Measurements from ENCODE around the gene ZMYM4.
A peak's percentile ranks its signal among the peaks of the same experiment; 100 is the strongest.
"Not testable (repeated sequence)": the region's sequence is repeated elsewhere in the genome, so short reads cannot be mapped to it uniquely, and the experiment has no call there.

The ZMYM4 gene

GRCh38 chr1:35340519-35340918 is 72.0 kb downstream of the ZMYM4 start:
- Mint-ChIP-seq H3K9me3 (no peaks in the 10 kb centered on the region), H3K4me1 (peaks cover 3% of the 10 kb centered on the region), H3K27ac (no peak overlapping the region), H3K27me3 (no peaks in the 10 kb centered on the region), H3K4me3 (no peak overlapping the region)
- DNase-seq (no peak), ATAC-seq (no peak)

- H3K4me1 Mint-ChIP-seq = peaks cover 10% of the 10 kb centered on the region
- H3K27ac Mint-ChIP-seq = no peak overlapping the region
- no peak for DNase-seq
- H3K9me3 Mint-ChIP-seq = no peaks in the 10 kb centered on the region
- H3K27me3 Mint-ChIP-seq = no peaks in the 10 kb centered on the region
- H3K4me3 Mint-ChIP-seq = no peak overlapping the region
- no peak for ATAC-seq
These were observed 77.0 kb downstream of the ZMYM4 start for GRCh38 chr1:35345439-35345981.

GRCh38 chr1:35350872-35351271 is 82.4 kb downstream of the ZMYM4 start:
- H3K27me3 Mint-ChIP-seq = no peaks in the 10 kb centered on the region
- no peak overlapping the region for H3K27ac Mint-ChIP-seq
- DNase-seq (no peak), ATAC-seq (no peak)
- no peak overlapping the region for H3K4me3 Mint-ChIP-seq
- H3K9me3 Mint-ChIP-seq = no peaks in the 10 kb centered on the region
- peaks cover 4% of the 10 kb centered on the region for H3K4me1 Mint-ChIP-seq

GRCh38 chr1:35359995-35360394 is 91.5 kb downstream of the ZMYM4 start:
- no peaks in the 10 kb centered on the region for H3K27me3 Mint-ChIP-seq
- ATAC-seq = no peak
- no peaks in the 10 kb centered on the region for H3K9me3 Mint-ChIP-seq
- H3K4me1 Mint-ChIP-seq = peaks cover 7% of the 10 kb centered on the region
- no peak overlapping the region for H3K4me3 Mint-ChIP-seq
- no peak overlapping the region for H3K27ac Mint-ChIP-seq
- no peak for DNase-seq

GRCh38 chr1:35361638-35362037 is 93.1 kb downstream of the ZMYM4 start:
- no peaks in the 10 kb centered on the region for H3K9me3 Mint-ChIP-seq
- no peak overlapping the region for H3K27ac Mint-ChIP-seq
- no peaks in the 10 kb centered on the region for H3K27me3 Mint-ChIP-seq
- H3K4me1 Mint-ChIP-seq = peaks cover 7% of the 10 kb centered on the region
- DNase-seq = no peak
- no peak for ATAC-seq
- H3K4me3 Mint-ChIP-seq = no peak overlapping the region

- H3K4me3 Mint-ChIP-seq = no peak overlapping the region
- ATAC-seq = no peak
- H3K27me3 Mint-ChIP-seq = no peaks in the 10 kb centered on the region
- no peaks in the 10 kb centered on the region for H3K9me3 Mint-ChIP-seq
- peak overlapping the region in 1 of 2 donors; percentile 38 for H3K27ac Mint-ChIP-seq
- peaks cover 7% of the 10 kb centered on the region for H3K4me1 Mint-ChIP-seq
- DNase-seq = no peak
These were observed 96.2 kb downstream of the ZMYM4 start for GRCh38 chr1:35364741-35365140.

- no peaks in the 10 kb centered on the region for H3K9me3 Mint-ChIP-seq
- H3K4me1 Mint-ChIP-seq = no peaks in the 10 kb centered on the region
- ATAC-seq (no peak), DNase-seq (no peak)
- H3K27ac Mint-ChIP-seq = no peak overlapping the region
- H3K27me3 Mint-ChIP-seq = no peaks in the 10 kb centered on the region
- no peak overlapping the region for H3K4me3 Mint-ChIP-seq
These were observed 99.4 kb downstream of the ZMYM4 start for GRCh38 chr1:35367914-35368313.

- DNase-seq (no peak), ATAC-seq (no peak)
- H3K9me3 Mint-ChIP-seq = no peaks in the 10 kb centered on the region
- H3K27me3 Mint-ChIP-seq = no peaks in the 10 kb centered on the region
- no peaks in the 10 kb centered on the region for H3K4me1 Mint-ChIP-seq
- no peak overlapping the region for H3K27ac Mint-ChIP-seq
- no peak overlapping the region for H3K4me3 Mint-ChIP-seq
These were observed 101.6 kb downstream of the ZMYM4 start for GRCh38 chr1:35369922-35370671.

- Mint-ChIP-seq H3K27me3 (no peaks in the 10 kb centered on the region), H3K4me1 (no peaks in the 10 kb centered on the region), H3K4me3 (no peak overlapping the region), H3K9me3 (no peaks in the 10 kb centered on the region), H3K27ac (no peak overlapping the region)
- no peak for DNase-seq
- ATAC-seq = no peak
These were observed 103.0 kb downstream of the ZMYM4 start for GRCh38 chr1:35371506-35371905.

- no peak for ATAC-seq
- Mint-ChIP-seq H3K4me1 (no peaks in the 10 kb centered on the region), H3K27me3 (no peaks in the 10 kb centered on the region), H3K9me3 (no peaks in the 10 kb centered on the region), H3K27ac (no peak overlapping the region), H3K4me3 (no peak overlapping the region)
- DNase-seq = no peak
These were observed 109.0 kb downstream of the ZMYM4 start for GRCh38 chr1:35377555-35377954.

- Mint-ChIP-seq H3K4me3 (no peak overlapping the region), H3K4me1 (no peaks in the 10 kb centered on the region), H3K9me3 (no peaks in the 10 kb centered on the region), H3K27ac (no peak overlapping the region), H3K27me3 (no peaks in the 10 kb centered on the region)
- ATAC-seq (no peak), DNase-seq (no peak)
These were observed 111.0 kb downstream of the ZMYM4 start for GRCh38 chr1:35379317-35380000.

GRCh38 chr1:35380111-35380510 is 111.6 kb downstream of the ZMYM4 start:
- DNase-seq, H3K4me3 Mint-ChIP-seq, H3K27ac Mint-ChIP-seq, H3K4me1 Mint-ChIP-seq, H3K27me3 Mint-ChIP-seq, H3K9me3 Mint-ChIP-seq, ATAC-seq: not testable (repeated sequence)

GRCh38 chr1:35382107-35382506 is 113.6 kb downstream of the ZMYM4 start:
- no peak overlapping the region for H3K27ac Mint-ChIP-seq
- no peak for DNase-seq
- H3K27me3 Mint-ChIP-seq = no peaks in the 10 kb centered on the region
- no peaks in the 10 kb centered on the region for H3K4me1 Mint-ChIP-seq
- no peak overlapping the region for H3K4me3 Mint-ChIP-seq
- no peak for ATAC-seq
- no peaks in the 10 kb centered on the region for H3K9me3 Mint-ChIP-seq

GRCh38 chr1:35386290-35386689 is 117.8 kb downstream of the ZMYM4 start:
- no peaks in the 10 kb centered on the region for H3K4me1 Mint-ChIP-seq
- H3K27ac Mint-ChIP-seq = no peak overlapping the region
- ATAC-seq (no peak), DNase-seq (no peak)
- no peak overlapping the region for H3K4me3 Mint-ChIP-seq
- H3K27me3 Mint-ChIP-seq = no peaks in the 10 kb centered on the region
- no peaks in the 10 kb centered on the region for H3K9me3 Mint-ChIP-seq

- no peak overlapping the region for H3K27ac Mint-ChIP-seq
- no peak for DNase-seq
- H3K4me3 Mint-ChIP-seq = no peak overlapping the region
- H3K4me1 Mint-ChIP-seq = no peaks in the 10 kb centered on the region
- no peaks in the 10 kb centered on the region for H3K9me3 Mint-ChIP-seq
- no peaks in the 10 kb centered on the region for H3K27me3 Mint-ChIP-seq
- ATAC-seq = no peak
These were observed 118.5 kb downstream of the ZMYM4 start for GRCh38 chr1:35386959-35387358.
